GM10248 (cell line): ENCODE measurements around the gene IL6.
A peak's percentile ranks its signal among the peaks of the same experiment; 100 is the strongest.
"Not testable (repeated sequence)": the region's sequence is repeated elsewhere in the genome, so short reads cannot be mapped to it uniquely, and the experiment has no call there.

Experiments
- CTCF ChIA-PET: fragments of 300-600 bp; sonication (Branson Sonifier 250); formaldehyde crosslinking; extraction: SDS; loops from one replicate; lab custom pipeline; 2021; ENCODE audit warnings: antibody characterized with exemption; lab: Yijun Ruan, JAX
- POLR2A ChIA-PET: fragments of 350-650 bp; sonication (Branson Sonifier 250); formaldehyde crosslinking; extraction: SDS; loops from one replicate; lab custom pipeline; 2020; ENCODE audit warnings: antibody characterized with exemption; lab: Yijun Ruan, JAX
- DNase-seq: peaks from one replicate; pipeline ENCODE4 v3.0.0; 2012; ENCODE audit errors: extremely low spot score
- TF ChIP-seq, protein P1 (sequence below): IDR thresholded peaks from 2 replicates; pipeline ENCODE4 v1.5.1; 2012; ENCODE audit warnings: mild to moderate bottlenecking, low read depth; ENCODE audit errors: extremely low read depth, missing control alignments, control extremely low read depth

IL6 gene

DNA sequence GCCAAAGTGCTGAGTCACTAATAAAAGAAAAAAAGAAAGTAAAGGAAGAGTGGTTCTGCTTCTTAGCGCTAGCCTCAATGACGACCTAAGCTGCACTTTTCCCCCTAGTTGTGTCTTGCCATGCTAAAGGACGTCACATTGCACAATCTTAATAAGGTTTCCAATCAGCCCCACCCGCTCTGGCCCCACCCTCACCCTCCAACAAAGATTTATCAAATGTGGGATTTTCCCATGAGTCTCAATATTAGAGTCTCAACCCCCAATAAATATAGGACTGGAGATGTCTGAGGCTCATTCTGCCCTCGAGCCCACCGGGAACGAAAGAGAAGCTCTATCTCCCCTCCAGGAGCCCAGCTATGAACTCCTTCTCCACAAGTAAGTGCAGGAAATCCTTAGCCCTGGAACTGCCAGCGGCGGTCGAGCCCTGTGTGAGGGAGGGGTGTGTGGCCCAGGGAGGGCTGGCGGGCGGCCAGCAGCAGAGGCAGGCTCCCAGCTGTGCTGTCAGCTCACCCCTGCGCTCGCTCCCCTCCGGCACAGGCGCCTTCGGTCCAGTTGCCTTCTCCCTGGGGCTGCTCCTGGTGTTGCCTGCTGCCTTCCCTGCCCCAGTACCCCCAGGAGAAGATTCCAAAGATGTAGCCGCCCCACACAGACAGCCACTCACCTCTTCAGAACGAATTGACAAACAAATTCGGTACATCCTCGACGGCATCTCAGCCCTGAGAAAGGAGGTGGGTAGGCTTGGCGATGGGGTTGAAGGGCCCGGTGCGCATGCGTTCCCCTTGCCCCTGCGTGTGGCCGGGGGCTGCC, at the start of gene IL6:
Gene IL6, plus strand, starts transcription at position 294 of the 807 bp plus-strand sequence. Its CDS starts 63 bp downstream, at position 357.
- TF ChIP-seq, protein P1, sequence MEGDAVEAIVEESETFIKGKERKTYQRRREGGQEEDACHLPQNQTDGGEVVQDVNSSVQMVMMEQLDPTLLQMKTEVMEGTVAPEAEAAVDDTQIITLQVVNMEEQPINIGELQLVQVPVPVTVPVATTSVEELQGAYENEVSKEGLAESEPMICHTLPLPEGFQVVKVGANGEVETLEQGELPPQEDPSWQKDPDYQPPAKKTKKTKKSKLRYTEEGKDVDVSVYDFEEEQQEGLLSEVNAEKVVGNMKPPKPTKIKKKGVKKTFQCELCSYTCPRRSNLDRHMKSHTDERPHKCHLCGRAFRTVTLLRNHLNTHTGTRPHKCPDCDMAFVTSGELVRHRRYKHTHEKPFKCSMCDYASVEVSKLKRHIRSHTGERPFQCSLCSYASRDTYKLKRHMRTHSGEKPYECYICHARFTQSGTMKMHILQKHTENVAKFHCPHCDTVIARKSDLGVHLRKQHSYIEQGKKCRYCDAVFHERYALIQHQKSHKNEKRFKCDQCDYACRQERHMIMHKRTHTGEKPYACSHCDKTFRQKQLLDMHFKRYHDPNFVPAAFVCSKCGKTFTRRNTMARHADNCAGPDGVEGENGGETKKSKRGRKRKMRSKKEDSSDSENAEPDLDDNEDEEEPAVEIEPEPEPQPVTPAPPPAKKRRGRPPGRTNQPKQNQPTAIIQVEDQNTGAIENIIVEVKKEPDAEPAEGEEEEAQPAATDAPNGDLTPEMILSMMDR, result no peak
- ChIA-PET CTCF (interaction anchor here (0.6 to 7.6 kb wide), 30 partner anchors 9 to 644 kb away, joined by 3 to 282 read pairs (median 5); no protein-coding TSS in a partner anchor), POLR2A (no interaction called here)
- DNase-seq, result peak; percentile 23

DNA sequence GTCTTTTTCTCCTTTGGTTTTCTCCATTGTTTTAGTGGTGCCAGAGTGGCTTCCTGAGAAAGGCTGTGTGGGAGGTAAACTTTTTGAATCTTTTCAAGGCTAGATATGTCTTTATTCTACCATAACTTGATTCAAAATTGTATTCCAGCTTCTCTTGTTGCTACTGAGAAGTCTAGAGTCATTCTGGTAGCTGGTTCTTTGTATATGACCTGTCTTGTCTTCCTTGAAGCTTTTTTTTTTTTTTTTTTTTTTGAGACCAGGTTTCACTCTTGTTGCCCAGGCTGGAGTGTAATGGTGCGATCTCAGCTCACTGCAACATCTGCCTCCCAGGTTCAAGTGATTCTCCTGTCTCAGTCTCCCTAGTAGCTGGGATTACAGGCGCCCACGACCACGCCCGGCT, 49.7 kb upstream of the IL6 start:
- POLR2A ChIA-PET, DNase-seq: not testable (repeated sequence)
- CTCF ChIA-PET, result interaction anchor here (1.0 kb wide), 1 partner anchor 20 kb away, joined by 3 read pairs; no protein-coding TSS in a partner anchor

DNA sequence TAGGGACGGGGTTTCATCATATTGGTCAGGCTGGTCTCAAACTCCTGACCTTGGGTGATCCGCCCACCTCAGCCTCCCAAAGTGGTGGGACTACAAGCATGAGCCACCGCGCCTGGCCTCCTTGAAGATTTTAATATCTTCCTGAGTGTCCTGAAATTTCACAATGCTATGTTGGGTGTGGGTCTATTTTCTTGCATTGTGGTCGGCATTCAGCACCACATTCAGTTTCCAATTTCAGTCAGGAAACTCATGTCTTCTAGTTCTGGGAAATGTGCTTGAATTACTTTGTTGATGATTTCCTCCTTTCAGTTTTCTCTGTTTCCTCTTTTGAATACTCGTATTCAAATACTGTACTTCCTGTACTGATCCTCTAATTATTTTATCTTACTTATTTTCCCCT, 49.3 kb upstream of the IL6 start:
- DNase-seq, result no peak
- TF ChIP-seq, protein P1, result no peak
- CTCF ChIA-PET, result interaction anchor here (1.1 to 1.8 kb wide), 3 partner anchors 10 to 56 kb away, joined by 3 to 8 read pairs (median 6); no protein-coding TSS in a partner anchor
- POLR2A ChIA-PET, result no interaction called here

DNA sequence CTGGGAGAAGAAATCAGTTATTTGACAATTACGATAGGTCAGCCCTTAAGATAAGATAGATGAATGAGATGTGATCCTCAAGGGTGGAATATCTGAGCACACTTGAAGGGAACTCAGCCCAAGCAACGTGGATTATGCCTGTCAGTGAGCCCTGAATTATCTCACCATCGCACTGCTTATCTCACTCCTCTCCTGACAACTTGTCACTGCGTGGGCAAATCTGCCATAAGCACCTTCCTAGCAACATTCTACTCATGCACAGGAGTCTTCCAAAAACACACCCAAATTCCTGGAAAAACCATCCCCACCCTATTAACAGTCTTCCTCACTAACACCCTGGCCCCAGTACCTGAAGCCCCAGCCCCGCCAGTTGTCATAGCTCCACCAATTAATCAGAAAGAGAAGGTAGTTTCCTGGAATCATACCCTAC, 46.5 kb upstream of the IL6 start:
- DNase-seq, result no peak
- POLR2A ChIA-PET, result no interaction called here
- TF ChIP-seq, protein P1, result no peak
- CTCF ChIA-PET, result no interaction called here

DNA sequence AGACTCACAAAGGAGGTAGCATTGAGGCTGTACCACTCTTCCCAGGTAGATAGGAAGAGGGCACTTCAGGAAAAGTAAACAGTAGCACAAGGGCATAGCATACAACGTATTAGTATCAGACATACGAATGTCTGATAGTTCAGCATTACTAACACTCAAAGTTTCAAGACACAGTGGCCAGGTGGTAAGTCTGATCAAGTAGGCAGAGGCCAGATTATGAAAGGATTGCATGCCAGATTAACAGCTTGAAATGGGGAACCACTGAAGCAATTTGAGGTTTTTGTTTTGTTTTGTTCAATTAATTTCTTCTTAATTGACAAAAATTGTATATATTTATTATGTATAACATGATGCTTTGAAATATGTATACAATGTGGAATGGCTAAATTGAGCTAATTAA, 45.7 kb upstream of the IL6 start:
- POLR2A ChIA-PET, result no interaction called here
- CTCF ChIA-PET, result no interaction called here
- TF ChIP-seq, protein P1, result no peak
- no peak for DNase-seq

DNA sequence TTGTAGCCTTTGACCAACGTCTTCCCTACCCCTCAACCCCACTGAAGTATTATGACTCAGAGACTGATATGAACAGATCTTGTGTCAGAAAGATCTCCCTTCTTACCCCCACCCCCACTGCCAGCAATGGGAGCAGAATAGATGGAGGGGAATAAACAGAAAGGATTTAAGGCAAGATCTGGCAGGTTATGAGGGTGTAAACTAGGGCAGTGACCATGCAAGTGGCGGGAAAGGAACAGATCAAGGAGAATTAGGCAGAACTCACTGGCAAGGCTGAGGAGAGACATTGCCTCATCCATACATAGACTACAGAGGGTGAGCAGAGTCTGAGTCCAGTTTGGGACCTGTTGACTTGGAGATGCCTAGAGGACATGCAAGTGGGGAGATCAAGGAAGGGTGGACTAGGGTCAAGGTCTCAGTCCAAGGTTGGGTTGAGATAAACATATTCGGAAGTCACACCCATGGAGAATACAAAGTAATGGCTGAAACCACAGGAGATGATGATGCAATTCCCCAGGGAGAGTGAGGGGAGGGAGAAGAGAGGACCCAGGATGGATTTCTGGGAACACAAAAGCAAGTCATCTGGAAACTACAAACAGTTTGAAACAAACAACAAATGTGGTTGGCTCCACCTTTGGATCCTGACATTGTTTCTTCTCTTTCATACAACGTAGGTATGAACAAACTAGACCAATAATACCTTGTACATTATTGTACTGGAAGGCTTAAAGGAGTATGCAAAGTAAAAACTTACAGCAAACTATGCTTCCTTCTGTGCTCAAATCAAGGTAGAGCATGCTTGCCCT, 44.9 kb upstream of the IL6 start:
- ChIA-PET POLR2A (no interaction called here), CTCF (interaction anchor here (0.8 to 1.0 kb wide), 3 partner anchors 9 to 122 kb away, joined by 3 to 4 read pairs (median 3); no protein-coding TSS in a partner anchor)
- TF ChIP-seq, protein P1, result no peak
- DNase-seq, result no peak
